ENCODE measurements around the gene SORBS1.

GRCh38 chr10:95561177-95561863 is at the start of gene SORBS1:
- TF ChIP-seq, protein P1, sequence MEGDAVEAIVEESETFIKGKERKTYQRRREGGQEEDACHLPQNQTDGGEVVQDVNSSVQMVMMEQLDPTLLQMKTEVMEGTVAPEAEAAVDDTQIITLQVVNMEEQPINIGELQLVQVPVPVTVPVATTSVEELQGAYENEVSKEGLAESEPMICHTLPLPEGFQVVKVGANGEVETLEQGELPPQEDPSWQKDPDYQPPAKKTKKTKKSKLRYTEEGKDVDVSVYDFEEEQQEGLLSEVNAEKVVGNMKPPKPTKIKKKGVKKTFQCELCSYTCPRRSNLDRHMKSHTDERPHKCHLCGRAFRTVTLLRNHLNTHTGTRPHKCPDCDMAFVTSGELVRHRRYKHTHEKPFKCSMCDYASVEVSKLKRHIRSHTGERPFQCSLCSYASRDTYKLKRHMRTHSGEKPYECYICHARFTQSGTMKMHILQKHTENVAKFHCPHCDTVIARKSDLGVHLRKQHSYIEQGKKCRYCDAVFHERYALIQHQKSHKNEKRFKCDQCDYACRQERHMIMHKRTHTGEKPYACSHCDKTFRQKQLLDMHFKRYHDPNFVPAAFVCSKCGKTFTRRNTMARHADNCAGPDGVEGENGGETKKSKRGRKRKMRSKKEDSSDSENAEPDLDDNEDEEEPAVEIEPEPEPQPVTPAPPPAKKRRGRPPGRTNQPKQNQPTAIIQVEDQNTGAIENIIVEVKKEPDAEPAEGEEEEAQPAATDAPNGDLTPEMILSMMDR (IDR thresholded peaks at IDR 0.05), result no peak
- TF ChIP-seq POLR2A (IDR thresholded peaks at IDR 0.05) (peak; percentile 83), EP300 (IDR thresholded peaks at IDR 0.05; ENCODE audit: low read depth) (no peak)
